HG03521 (cell line): ENCODE data around the gene TNFAIP6.
A peak's percentile ranks its signal among the peaks of the same experiment; 100 is the strongest.
"Not testable (repeated sequence)": the region's sequence is repeated elsewhere in the genome, so short reads cannot be mapped to it uniquely, and the experiment has no call there.

Experiments
- ATAC-seq: cut with Tn5 transposase; IDR thresholded peaks from one replicate; pipeline ENCODE4 v1.9.1; 2021; ENCODE audit warnings: mild to moderate bottlenecking, moderate library complexity; ENCODE audit not compliant: unreplicated experiment

TNFAIP6 gene

DNA sequence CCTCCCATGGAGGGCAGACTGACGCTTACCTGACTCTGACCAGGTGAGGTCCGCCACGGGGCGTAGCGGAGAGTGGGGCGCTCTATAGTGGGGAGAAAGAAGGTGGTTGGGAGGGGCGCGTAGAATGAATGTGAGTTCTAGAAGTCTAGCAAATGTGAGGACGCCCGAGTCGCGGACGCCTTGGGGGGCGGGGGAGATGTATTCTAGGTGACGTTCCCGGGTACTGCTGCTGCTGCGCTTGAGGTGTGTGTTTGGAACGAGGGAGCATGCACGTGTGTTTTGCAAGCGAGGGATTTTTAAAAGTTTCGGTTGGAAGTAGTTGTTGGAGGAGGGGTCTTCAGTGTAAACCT is 53.1 kb downstream of the TNFAIP6 start:
- peak; percentile 28 for ATAC-seq

DNA sequence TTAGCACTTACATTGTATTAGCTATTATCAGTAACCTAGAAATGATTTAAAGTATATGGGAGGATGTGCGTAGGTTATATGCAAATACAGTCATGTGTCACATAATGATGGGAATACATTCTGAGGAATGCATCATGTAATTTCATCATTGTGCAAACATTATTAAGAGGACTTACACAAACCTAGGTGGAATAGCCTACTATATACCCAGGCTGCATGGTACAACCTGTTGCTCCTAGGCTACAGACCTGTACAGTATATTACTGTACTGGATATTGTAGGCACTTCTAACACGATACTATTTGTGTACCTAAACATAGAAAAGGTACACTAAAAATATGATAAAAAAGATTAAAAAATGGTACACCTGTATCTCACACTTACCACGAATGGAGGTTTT is 60.3 kb downstream of the TNFAIP6 start:
- ATAC-seq: no peak

DNA sequence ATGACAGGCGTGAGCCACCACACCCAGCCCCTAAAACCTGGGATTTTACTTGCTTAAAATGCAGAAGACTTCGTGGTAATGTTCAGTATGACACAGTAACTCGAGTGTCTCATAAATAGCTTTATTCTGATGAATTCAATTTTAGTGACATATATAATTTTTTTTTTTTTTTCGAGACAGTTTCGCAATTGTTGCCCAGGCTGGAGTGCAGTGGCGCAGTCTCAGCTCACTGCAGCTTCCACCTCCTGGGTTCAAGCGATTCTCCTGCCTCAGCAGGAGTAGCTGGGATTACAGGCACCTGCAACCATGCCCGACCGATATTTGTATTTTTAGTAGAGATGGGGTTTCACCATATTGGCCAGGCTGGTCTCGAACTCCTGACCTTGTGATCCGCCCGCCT is 64.3 kb downstream of the TNFAIP6 start:
- ATAC-seq: not testable (repeated sequence)

DNA sequence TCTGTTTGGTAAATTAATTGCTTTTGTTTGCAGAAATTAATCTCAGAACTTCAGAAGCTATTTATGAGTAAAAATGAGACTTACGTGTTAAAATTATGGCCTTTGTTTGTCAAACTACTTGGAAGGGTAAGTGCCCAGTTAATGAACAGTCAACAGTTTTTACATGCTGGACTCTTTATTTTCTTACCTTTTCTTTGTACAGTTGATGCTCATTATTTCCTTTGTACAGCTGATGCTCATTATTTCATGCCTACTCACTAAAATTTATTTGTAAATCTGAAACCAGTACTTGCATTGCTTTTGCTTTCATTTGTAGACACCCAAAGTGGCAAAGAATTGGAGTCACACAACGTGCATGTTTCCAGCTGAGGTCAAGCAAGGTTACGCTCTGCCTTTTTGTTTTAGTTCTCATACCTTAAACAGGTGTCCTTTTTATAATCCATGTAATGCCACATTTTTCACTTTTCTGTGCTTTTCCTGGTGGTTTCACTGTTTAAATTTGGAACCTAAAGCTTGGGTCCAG is 65.6 kb downstream of the TNFAIP6 start:
- ATAC-seq: peak; percentile 73

DNA sequence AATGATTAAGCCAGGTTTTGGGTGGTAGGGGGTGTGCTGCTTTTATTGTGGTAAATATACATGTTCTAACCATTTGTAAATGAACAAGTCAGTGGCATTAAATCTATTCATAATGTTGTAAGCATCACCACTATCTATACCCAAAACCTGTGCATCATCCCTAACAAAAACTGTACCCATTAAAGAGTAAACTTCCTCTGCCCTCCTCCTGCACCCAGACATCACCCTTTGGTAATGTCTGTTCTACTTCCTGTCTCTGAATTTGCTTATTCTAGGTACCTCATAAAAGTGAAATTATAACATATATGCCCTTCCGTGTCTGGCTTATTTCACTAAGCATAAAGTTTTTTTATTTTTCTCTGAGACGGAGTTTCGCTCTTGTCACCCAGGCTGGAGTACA is 66.4 kb downstream of the TNFAIP6 start:
- no peak for ATAC-seq
